Endothelial cell of umbilical vein (primary cell): ENCODE results near the gene NBPF10. TPM values are rescaled to one million over a fixed set of nuclear protein-coding genes. Genes with fewer than 3 reads are reported as not detected.
A peak's percentile ranks its signal among the peaks of the same experiment; 100 is the strongest.
"Not testable (repeated sequence)": the region's sequence is repeated elsewhere in the genome, so short reads cannot be mapped to it uniquely, and the experiment has no call there.

Source experiments
- Bru-seq: library from RNA; stranded (reverse); fragments of 400-500 nt; gene quantifications from one replicate; lab custom pipeline; 2021; lab: Mats Ljungman, UMichigan
- BruChase-seq, 2 experiments: library from RNA; stranded (reverse); fragments of 400-500 nt; gene quantifications; one replicate each; lab custom pipeline; 2021; lab: Mats Ljungman, UMichigan
- BruUV-seq: library from RNA; stranded (reverse); fragments of 400-500 nt; replicated peaks from 2 replicates; lab custom pipeline; 2021; lab: Mats Ljungman, UMichigan
- CTCF ChIA-PET: fragments of 300-600, 350-600 bp; sonication (Branson Sonifier 250); formaldehyde crosslinking; loops from one replicate; lab custom pipeline; 2021; ENCODE audit warnings: antibody characterized with exemption, inconsistent platforms; lab: Charles Lee
- POLR2A ChIA-PET: fragments of 300-600, 350-600 bp; sonication (Branson Sonifier 250); formaldehyde crosslinking; loops from one replicate; lab custom pipeline; 2021; ENCODE audit warnings: antibody characterized with exemption, inconsistent platforms; lab: Charles Lee
- DNase-seq: peaks from one replicate; pipeline ENCODE4 v3.0.0-alpha.2; 2011; ENCODE audit warnings: low read depth, low spot score
- FAIRE-seq: peaks from 2 replicates; lab custom pipeline; 2011; peaks lifted over from hg19 to GRCh38; lab: Jason Lieb, UNC
- H2AFZ ChIP-seq: 2 replicates; pipeline ENCODE4 v1.6.0; 2012; ENCODE audit warnings: low read depth, low read length, control low read depth, inconsistent platforms
- H3K27ac ChIP-seq: 2 replicates; pipeline ENCODE4 v1.5.1; 2011; ENCODE audit warnings: low read depth, mild to moderate bottlenecking, control low read depth, low read length, moderate library complexity; ENCODE audit not compliant: insufficient read depth
- H3K27me3 ChIP-seq, 2 experiments: 2 replicates each; pipeline versions ENCODE4 v1.6.0 to v1.6.1; 2011; ENCODE audit warnings: low read length in 2 of 2, mixed read lengths in 1 of 2; ENCODE audit not compliant: control insufficient read depth in 2 of 2, insufficient read depth in 2 of 2
- H3K36me3 ChIP-seq, 2 experiments: 2 replicates in 1 of 2; 3 replicates in 1 of 2; pipeline ENCODE4 v1.5.1; 2011; ENCODE audit warnings: low read length in 2 of 2, mild to moderate bottlenecking in 1 of 2, moderate library complexity in 1 of 2; ENCODE audit not compliant: control insufficient read depth in 2 of 2, insufficient read depth in 2 of 2; ENCODE audit errors: extremely low read depth in 1 of 2
- H3K4me1 ChIP-seq: 3 replicates; pipeline ENCODE4 v1.5.1; 2011; ENCODE audit warnings: mild to moderate bottlenecking, low read length; ENCODE audit not compliant: control insufficient read depth, insufficient read depth; ENCODE audit errors: extremely low read depth
- H3K4me2 ChIP-seq: 2 replicates; pipeline ENCODE4 v1.6.1; 2011; ENCODE audit warnings: low read length, control low read depth, mixed read lengths; ENCODE audit not compliant: insufficient read depth
- H3K4me3 ChIP-seq, 3 experiments: fragments of 200-600 bp in 1 of 3; sonication (generic), shearing (Covaris generic) in 1 of 3; replicated peaks in 1 of 3; 2 replicates each; pipeline ENCODE4 v1.5.1; 2011 to 2016; ENCODE audit warnings: control low read depth in 3 of 3, low read length in 3 of 3, mild to moderate bottlenecking in 2 of 3, inconsistent platforms in 1 of 3, low read depth in 1 of 3, moderate library complexity in 1 of 3; ENCODE audit not compliant: insufficient read depth in 1 of 3
- H3K79me2 ChIP-seq: 2 replicates; pipeline ENCODE4 v1.6.0; 2012; ENCODE audit warnings: low read length, inconsistent platforms; ENCODE audit not compliant: control insufficient read depth, insufficient read depth
- H3K9ac ChIP-seq: replicated peaks from 2 replicates; pipeline ENCODE3; 2011; ENCODE audit warnings: low read length, control low read depth; ENCODE audit not compliant: insufficient read depth; ENCODE audit errors: extremely low read depth
- H3K9me1 ChIP-seq: replicated peaks from 3 replicates; pipeline ENCODE4 v1.6.0; 2011; ENCODE audit warnings: mild to moderate bottlenecking, low read length; ENCODE audit not compliant: control insufficient read depth, insufficient read depth; ENCODE audit errors: extremely low read depth
- H3K9me3 ChIP-seq: replicated peaks from 2 replicates; pipeline ENCODE4 v1.5.1; 2012; ENCODE audit warnings: low read length, inconsistent platforms; ENCODE audit not compliant: control insufficient read depth, insufficient read depth
- H4K20me1 ChIP-seq: replicated peaks from 2 replicates; pipeline ENCODE3; 2011; ENCODE audit warnings: mild to moderate bottlenecking, low read length; ENCODE audit not compliant: control insufficient read depth, insufficient read depth; ENCODE audit errors: extremely low read depth
- dilution Hi-C: fragments of 300-500 bp; cut with MboI; formaldehyde crosslinking; loops from one replicate; pipeline ENCODE4 v1.15.0; 2019; ENCODE audit warnings: low sequenced_read_pairs; ENCODE audit not compliant: extremely low pct_ligation_motif_present
- intact Hi-C: fragments of 100-400 bp; cut with micrococcal nuclease; formaldehyde crosslinking; loops from one replicate; pipeline ENCODE4 v1.10.0; 2022
- long read RNA-seq: library from polyadenylated mRNA; stranded (forward); transcript quantifications from one replicate; pipeline ENCODE4 v2.0.0, GENCODE V29; 2021
- polyA minus RNA-seq, 3 experiments: library from RNA; depleted of rRNA, polyadenylated mRNA; stranded (reverse); fragments of >200 nt; gene quantifications; 1 replicate in 1 of 3; 2 replicates in 2 of 3; pipeline ENCODE4 v1.2.3, GENCODE V29; 2011
- polyA plus RNA-seq, 4 experiments: library from polyadenylated mRNA; depleted of rRNA in 3 of 4; stranded (reverse) in 3 of 4; unstranded in 1 of 4; fragments of >200 nt; gene quantifications; 2 replicates each; pipeline versions ENCODE4 v1.2.1 to v1.2.3, GENCODE V29; 2011 to 2012; ENCODE audit warnings: missing spikeins in 1 of 4
- total RNA-seq: library from RNA; stranded (reverse); gene quantifications from 2 replicates; pipeline ENCODE4 v1.2.3, GENCODE V29; 2021

NBPF10 gene
- total RNA-seq, result 1.8 TPM in 2 replicates
- polyA plus RNA-seq, result 0.57 and 0.61 TPM in 2 replicates
- 0.48 and 0.56 TPM in 2 replicates for polyA plus RNA-seq (2011; cell fraction: cytosol; rRNA removed)
- 1.7 and 3.1 TPM in 2 replicates for polyA plus RNA-seq (2011; cell fraction: nucleus; rRNA removed)
- 0.44 and 0.50 TPM in 2 replicates for polyA plus RNA-seq (2012)
- 0.92 and 1.3 TPM in 2 replicates for polyA minus RNA-seq
- polyA minus RNA-seq (2011; cell fraction: cytosol; rRNA and poly(A)+ RNA removed), result 0.51 TPM
- polyA minus RNA-seq (2011; cell fraction: nucleus; rRNA and poly(A)+ RNA removed), result 2.5 and 3.1 TPM in 2 replicates
- Bru-seq, nascent RNA, result percentile 32 among the genes with signal in this experiment
- BruChase-seq, experiment 1, labeled RNA remaining after a 6-hour chase, result percentile 36 among the genes with signal in this experiment
- percentile 38 among the genes with signal in this experiment for BruChase-seq, experiment 2, labeled RNA remaining after a 2-hour chase
- long read RNA-seq, partial matches to known transcripts, result 1 of 3 reads
- long read RNA-seq, other reads (novel, unspliced or antisense), result 2 of 3 reads

DNA sequence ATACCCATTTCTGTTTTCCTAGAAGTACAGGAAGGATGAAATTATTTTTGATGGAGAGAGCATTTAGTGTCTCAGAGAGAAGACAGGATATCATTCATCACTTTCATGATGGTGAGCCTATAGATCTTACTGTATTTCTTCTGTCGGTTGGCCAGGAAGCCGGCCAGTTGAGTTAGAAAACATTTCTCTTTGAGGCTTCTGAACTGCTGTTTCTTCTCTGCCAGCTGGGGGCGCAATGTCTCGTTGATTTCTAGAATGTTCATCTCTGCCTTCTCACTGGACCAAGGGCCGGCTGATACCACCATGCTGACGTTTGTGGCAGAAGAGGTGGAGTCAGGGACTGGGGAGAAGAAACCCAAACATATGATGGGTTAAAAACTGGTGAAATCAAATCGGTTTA is at the start of gene NBPF10:
Gene NBPF10 (minus strand): TSS at position 340 of the 400 bp plus-strand sequence. CDS start 35 bp downstream, at position 305.
- H3K79me2 ChIP-seq, H3K4me3 ChIP-seq, H3K4me1 ChIP-seq, dilution Hi-C loops, H4K20me1 ChIP-seq, H2AFZ ChIP-seq, H3K27ac ChIP-seq, intact Hi-C loops, DNase-seq, H3K4me2 ChIP-seq, H3K27me3 ChIP-seq, FAIRE-seq, BruUV-seq, H3K36me3 ChIP-seq, H3K9me3 ChIP-seq, POLR2A ChIA-PET, H3K9ac ChIP-seq, CTCF ChIA-PET, H3K9me1 ChIP-seq: not testable (repeated sequence)

DNA sequence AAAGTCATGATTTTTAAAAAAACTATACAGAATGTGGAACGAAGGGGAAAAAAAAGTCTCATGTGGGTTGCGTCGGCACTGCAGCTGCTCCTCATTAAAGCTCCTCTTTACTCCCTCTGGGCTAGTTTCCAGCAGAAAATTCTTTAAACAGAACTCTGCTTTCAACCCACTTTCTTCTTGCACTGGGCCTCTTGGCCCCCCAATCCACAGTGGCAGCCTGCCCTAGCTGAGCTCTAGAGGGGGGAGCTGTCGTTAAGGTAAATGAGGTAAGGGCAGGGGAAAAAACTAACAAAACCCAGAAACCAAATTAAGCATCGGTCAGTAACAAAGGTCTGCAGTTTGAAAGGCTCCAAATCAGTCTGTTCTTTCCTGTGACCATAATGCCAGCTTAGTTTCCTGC is 29.9 kb upstream of the NBPF10 start:
- H3K36me3 ChIP-seq, H3K9ac ChIP-seq, intact Hi-C loops, FAIRE-seq, H3K27me3 ChIP-seq, DNase-seq, H3K9me1 ChIP-seq, H3K27ac ChIP-seq, POLR2A ChIA-PET, H3K4me2 ChIP-seq, CTCF ChIA-PET, H3K4me1 ChIP-seq, H4K20me1 ChIP-seq, H3K9me3 ChIP-seq, dilution Hi-C loops, H3K4me3 ChIP-seq, BruUV-seq, H3K79me2 ChIP-seq, H2AFZ ChIP-seq: not testable (repeated sequence)

DNA sequence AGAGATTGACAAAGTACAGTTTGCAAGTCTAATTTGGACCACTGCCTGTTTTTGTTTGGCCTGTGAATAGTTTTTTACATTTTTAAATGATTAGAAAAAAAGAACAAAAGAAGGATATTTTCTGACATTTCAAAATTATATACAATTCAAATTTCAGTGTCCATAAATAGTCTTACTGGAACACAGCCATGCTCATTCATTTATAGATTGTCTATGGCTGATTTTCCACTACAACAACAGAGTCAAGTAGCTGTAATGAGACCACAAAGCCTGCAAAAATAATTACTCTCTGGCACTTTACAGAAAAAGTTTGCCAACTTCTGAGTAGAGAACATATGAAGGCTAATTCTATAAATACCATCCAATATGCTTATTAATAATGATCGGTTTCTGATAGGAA is 23.1 kb upstream of the NBPF10 start:
- H3K9ac ChIP-seq, CTCF ChIA-PET, H3K4me2 ChIP-seq, dilution Hi-C loops, H3K27ac ChIP-seq, H2AFZ ChIP-seq, H3K4me1 ChIP-seq, H4K20me1 ChIP-seq, H3K4me3 ChIP-seq, H3K36me3 ChIP-seq, DNase-seq, H3K9me1 ChIP-seq, H3K27me3 ChIP-seq, FAIRE-seq, BruUV-seq, POLR2A ChIA-PET, H3K79me2 ChIP-seq, H3K9me3 ChIP-seq, intact Hi-C loops: not testable (repeated sequence)

- FAIRE-seq, H3K27me3 ChIP-seq, H3K79me2 ChIP-seq, CTCF ChIA-PET, POLR2A ChIA-PET, H4K20me1 ChIP-seq, H3K9ac ChIP-seq, dilution Hi-C loops, H3K4me1 ChIP-seq, DNase-seq, H3K4me3 ChIP-seq, H3K9me3 ChIP-seq, H3K9me1 ChIP-seq, H3K4me2 ChIP-seq, BruUV-seq, H2AFZ ChIP-seq, H3K27ac ChIP-seq, intact Hi-C loops, H3K36me3 ChIP-seq: not testable (repeated sequence)
Measured at GRCh38 chr1:146167273-146167672, 22.7 kb upstream of the NBPF10 start.
